Testis (tissue), 3 donors: Measurements from ENCODE around the gene ADORA1. TPM values are rescaled to one million over a fixed set of nuclear protein-coding genes. Genes with fewer than 3 reads are reported as not detected.

Source experiments
- DNase-seq: peaks from one replicate; pipeline ENCODE4 v3.0.0-alpha.2; 2019
- H3K27ac ChIP-seq, 2 donors: fragments of 200-600 bp; sonication (generic); one replicate each; pipeline ENCODE4 v1.5.1; 2019
- H3K27me3 ChIP-seq: fragments of 200-600 bp; sonication (generic); one replicate; pipeline ENCODE4 v1.5.1; 2019
- H3K36me3 ChIP-seq: fragments of 200-600 bp; sonication (generic); one replicate; pipeline ENCODE4 v1.5.1; 2017; ENCODE audit warnings: low read depth; ENCODE audit errors: missing control alignments
- H3K4me1 ChIP-seq: fragments of 200-600 bp; sonication (generic); one replicate; pipeline ENCODE4 v1.5.1; 2019
- H3K4me3 ChIP-seq, 2 donors: fragments of 200-600 bp; sonication (generic); one replicate each; pipeline ENCODE4 v1.5.1; 2017 to 2019
- H3K9me3 ChIP-seq: fragments of 200-600 bp; sonication (generic); one replicate; pipeline ENCODE4 v1.5.1; 2017
- POLR2A ChIP-seq: fragments of 450-650 bp; IDR thresholded peaks from one replicate; pipeline ENCODE4 v1.6.1; 2017; ENCODE audit warnings: antibody characterized with exemption, mild to moderate bottlenecking, moderate library complexity
- WGBS, 2 donors: methylation state at CpG; one replicate each; pipeline ENCODE4 v1.1.5; 2018; 5-methylcytosine and 5-hydroxymethylcytosine counted together
- intact Hi-C: fragments of 100-400 bp; cut with DNase I; formaldehyde crosslinking; loops from one replicate; pipeline ENCODE4 v1.15.1; 2023; ENCODE audit warnings: low total_unique reads
- polyA plus RNA-seq: library from polyadenylated mRNA; stranded (reverse); fragments of 350-450 nt; fragmentation: Illumina TruSeq; extraction: RNeasy Lipid Tissue Mini Kit (QIAGEN cat#74804); gene quantifications from one replicate; pipeline ENCODE4 v1.2.3, GENCODE V29; 2014; ENCODE audit warnings: low read depth, low replicate concordance; ENCODE audit not compliant: insufficient read depth
- total RNA-seq, 2 donors: library from RNA; depleted of rRNA; stranded (reverse); fragments of >200 nt; gene quantifications; one replicate each; pipeline ENCODE4 v1.2.3, GENCODE V29; 2016
- TF ChIP-seq, protein P1 (sequence below), 3 experiments: fragments of 450-650 bp in 2 of 3; fragments of 200-600 bp in 1 of 3; sonication (generic) in 1 of 3; IDR thresholded peaks; one replicate each; pipeline ENCODE4 v1.5.1; 2016 to 2019; ENCODE audit warnings: antibody characterized with exemption in 3 of 3, mild to moderate bottlenecking in 2 of 3, moderate library complexity in 1 of 3

Gene ADORA1
- total and polyA plus RNA-seq, 3 donors from 2014 or later = 43.2 to 68.6 (median 61.9) TPM

DNA sequence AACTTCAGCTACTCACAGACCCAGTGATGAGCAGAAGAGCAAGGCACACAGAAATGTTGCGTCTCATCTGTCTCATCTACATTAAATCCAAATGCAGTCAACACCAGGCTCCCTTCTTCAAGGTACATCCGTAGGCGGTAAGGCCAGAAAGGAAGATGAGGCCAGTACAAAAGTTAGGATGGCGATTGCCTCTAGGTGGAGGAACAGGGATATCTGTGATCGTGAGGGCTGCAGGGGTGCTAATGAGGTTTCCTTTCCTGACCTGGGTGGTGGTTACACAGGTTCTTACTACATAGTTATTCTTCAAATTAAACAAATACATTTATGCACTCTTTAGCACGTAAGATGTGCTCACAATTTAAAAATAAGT lies 49.5 kb downstream of the ADORA1 start:
- H3K27ac ChIP-seq = no peak overlapping the region
- no peaks in the 10 kb centered on the region for H3K36me3 ChIP-seq
- WGBS, 2 donors = 90 to 96% methylated on average over 6 of the region's 6 CpGs
- H3K4me3 ChIP-seq = no peak overlapping the region
- intact Hi-C loops = no loop called here
- TF ChIP-seq POLR2A = no peak
- TF ChIP-seq, protein P1, sequence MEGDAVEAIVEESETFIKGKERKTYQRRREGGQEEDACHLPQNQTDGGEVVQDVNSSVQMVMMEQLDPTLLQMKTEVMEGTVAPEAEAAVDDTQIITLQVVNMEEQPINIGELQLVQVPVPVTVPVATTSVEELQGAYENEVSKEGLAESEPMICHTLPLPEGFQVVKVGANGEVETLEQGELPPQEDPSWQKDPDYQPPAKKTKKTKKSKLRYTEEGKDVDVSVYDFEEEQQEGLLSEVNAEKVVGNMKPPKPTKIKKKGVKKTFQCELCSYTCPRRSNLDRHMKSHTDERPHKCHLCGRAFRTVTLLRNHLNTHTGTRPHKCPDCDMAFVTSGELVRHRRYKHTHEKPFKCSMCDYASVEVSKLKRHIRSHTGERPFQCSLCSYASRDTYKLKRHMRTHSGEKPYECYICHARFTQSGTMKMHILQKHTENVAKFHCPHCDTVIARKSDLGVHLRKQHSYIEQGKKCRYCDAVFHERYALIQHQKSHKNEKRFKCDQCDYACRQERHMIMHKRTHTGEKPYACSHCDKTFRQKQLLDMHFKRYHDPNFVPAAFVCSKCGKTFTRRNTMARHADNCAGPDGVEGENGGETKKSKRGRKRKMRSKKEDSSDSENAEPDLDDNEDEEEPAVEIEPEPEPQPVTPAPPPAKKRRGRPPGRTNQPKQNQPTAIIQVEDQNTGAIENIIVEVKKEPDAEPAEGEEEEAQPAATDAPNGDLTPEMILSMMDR (IDR thresholded peaks at IDR 0.05) = no peak
- H3K27me3 ChIP-seq = no peaks in the 10 kb centered on the region
- no peak for DNase-seq
- no peaks in the 10 kb centered on the region for H3K9me3 ChIP-seq
- H3K4me1 ChIP-seq = peaks cover 37% of the 10 kb centered on the region

DNA sequence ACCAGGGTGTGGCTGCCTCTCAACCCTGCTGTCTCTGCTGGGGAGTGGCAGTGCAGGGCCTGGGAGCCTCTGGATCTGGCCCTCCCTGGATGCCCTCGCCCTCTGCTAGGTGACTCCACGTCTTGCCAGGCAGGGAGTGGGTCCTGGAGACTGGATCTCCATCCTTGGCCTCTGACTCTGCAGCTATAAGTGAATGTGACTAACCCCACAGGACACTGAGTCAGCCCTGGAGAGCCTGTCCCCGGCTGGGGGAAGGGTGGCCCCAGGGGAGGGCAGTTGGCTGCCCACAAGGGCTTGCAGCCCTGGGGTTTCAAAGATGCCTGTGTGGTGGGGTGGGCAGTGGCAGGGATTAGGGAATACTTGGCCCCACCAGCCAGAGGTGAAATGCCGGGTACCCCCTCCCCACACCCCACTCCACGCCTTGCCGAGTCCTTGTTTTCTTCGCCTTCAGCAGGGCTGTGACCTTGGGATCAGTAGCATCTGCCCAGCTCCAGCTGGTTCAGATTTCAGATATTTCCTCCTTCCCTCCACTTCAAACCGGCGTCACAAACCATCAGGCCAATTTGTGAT lies 50.0 kb downstream of the ADORA1 start:
- Histone ChIP-seq H3K9me3 (no peaks in the 10 kb centered on the region), H3K4me1 (peaks cover 36% of the 10 kb centered on the region), H3K27me3 (no peaks in the 10 kb centered on the region), H3K27ac (no peak overlapping the region), H3K4me3 (no peak overlapping the region), H3K36me3 (no peaks in the 10 kb centered on the region)
- no peak for TF ChIP-seq POLR2A
- TF ChIP-seq, protein P1 (IDR thresholded peaks at IDR 0.05) = no peak
- WGBS, 2 donors = 38 to 40% methylated on average over 8 to 9 of the region's 9 CpGs
- intact Hi-C loops = no loop called here
- DNase-seq = no peak

DNA sequence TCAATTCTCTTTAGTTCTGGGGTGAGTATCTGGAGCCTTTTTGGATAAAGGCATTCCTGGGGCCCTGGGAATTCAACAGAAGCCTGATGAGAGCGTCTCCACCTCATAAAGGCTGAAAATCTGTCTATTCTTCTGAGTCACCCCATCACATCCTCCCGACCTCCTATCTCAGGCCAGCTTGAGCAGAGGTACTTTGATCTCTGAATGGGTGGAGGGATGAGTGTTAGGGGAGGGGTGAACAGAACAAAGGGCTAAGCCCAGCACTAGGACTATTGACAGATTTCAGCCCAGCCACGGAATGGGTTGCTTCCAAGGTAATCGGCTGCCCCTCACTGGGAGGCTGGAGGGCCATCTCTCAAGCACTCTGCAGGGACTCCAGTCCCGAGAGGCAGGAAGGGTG lies 50.6 kb downstream of the ADORA1 start:
- DNase-seq = no peak
- TF ChIP-seq POLR2A = no peak
- TF ChIP-seq, protein P1 (IDR thresholded peaks at IDR 0.05) = no peak
- Histone ChIP-seq H3K4me1 (peaks cover 31% of the 10 kb centered on the region), H3K27me3 (no peaks in the 10 kb centered on the region), H3K4me3 (no peak overlapping the region), H3K9me3 (no peaks in the 10 kb centered on the region), H3K36me3 (no peaks in the 10 kb centered on the region), H3K27ac (no peak overlapping the region)
- 73 to 91% methylated on average over 5 of the region's 5 CpGs for WGBS, 2 donors
- intact Hi-C loops = no loop called here

DNA sequence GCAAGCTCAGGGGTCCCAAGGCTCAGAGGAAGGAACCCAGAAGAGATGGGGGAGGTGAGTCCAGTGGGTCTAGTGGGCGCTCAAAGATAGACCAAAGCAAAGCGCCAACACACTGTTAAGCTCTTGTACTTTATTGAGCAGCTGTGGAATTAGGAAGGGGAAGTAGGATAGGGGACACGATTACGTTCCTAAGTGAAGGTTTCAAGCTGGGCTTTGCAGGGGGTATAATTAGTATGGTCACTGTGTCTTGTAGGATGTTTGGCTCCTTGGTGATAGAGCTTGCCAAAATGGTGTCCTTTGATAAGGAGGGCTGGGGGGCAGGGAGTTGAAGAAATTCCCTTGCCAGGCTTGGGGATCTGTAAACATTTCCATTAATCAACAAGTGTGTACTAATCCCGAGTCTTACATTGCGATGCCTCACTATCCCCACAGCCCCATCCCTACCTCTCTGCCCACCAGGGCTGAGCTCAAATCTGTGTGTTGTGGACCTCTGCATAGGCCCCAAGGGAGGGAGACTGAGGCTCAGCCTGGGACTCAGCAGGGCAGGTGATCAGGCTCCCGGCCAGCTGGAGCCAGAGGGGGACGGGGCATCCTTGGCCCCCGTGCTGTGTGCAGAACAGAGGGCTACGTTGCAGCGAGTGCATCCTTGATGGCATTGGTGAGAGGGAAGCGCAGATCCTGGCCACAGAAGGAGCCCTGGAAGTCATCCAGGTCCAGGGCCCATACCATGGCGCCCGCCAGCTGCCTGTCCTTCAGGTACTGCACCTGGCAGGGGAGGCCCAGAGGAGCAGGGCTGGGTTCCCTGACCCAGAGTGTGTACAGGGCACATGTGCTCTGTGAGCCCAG lies 51.5 kb downstream of the ADORA1 start:
- no peak overlapping the region for H3K27ac ChIP-seq
- peaks cover 26% of the 10 kb centered on the region for H3K4me1 ChIP-seq
- no peak overlapping the region for H3K4me3 ChIP-seq
- no peaks in the 10 kb centered on the region for H3K27me3 ChIP-seq
- no peak for TF ChIP-seq POLR2A
- TF ChIP-seq, protein P1 (IDR thresholded peaks at IDR 0.05) = no peak
- intact Hi-C loops = no loop called here
- DNase-seq = no peak
- no peaks in the 10 kb centered on the region for H3K9me3 ChIP-seq
- H3K36me3 ChIP-seq = no peaks in the 10 kb centered on the region
- 87 to 94% methylated on average over 13 to 14 of the region's 14 CpGs for WGBS, 2 donors
